Fibroblast of peridontal ligament (primary cell): ENCODE results near the gene AMIGO1.

Experiments used
- DNase-seq: peaks from one replicate; pipeline ENCODE4 v3.0.0-alpha.2; 2010; ENCODE audit errors: extremely low read depth

The AMIGO1 gene

DNA sequence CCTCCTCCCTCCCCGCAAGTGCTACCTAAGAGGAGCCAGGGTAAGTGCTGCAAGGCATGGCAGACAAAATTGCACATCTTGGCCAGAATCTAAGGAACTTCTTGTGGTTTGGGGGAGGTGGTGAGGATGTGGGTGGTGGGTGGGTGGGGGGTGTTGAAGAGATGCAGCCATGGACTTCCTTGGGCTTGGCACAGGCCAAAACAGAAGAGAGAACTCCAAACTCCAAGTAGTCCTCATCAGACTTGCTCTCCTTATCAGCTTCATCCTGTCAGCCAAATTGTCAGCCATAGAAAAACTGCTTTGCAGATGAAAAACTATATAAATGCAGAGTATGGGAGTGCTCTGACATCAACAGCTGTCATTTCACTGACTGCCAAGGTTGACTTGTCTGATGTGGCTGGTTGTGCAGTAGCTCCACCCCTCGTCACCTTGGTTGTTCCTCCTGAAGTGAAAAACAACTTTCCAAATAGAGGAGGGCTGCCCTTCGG, 7.1 kb downstream of the AMIGO1 start:
- DNase-seq = no peak

DNA sequence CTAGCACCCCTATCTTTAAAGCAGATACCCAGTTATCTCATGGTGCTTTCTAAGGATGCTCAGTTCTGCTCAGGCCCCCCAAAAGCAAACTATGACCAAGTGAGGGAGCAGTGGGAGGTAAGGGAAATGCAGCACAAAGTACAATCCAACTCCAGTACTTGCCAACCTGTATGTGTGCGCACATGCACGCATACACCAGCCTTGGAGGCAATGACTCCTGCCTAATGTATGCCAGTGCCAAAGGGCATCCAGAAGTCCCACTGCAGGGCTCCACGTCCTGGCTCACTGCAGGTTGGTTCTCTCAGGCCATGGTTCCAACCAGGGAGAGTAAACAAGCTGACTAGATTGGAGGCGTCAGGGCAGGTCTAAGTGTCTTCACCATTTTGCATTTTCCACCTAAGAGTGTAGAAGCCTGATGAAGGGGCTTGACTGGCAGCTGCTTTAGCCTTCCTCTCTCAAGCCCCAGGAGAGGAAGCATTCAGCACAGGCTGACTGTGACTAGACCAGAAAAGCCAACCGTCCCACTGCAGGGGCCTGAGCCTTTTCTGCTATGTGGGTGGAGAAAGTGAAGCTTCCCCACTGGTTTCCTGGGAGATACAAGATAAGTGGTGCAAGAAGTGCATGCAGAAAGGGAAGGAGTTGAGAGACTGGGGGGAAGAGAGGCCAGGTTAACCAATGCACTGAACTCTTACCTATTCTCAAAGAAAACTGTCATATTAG, 7.7 kb downstream of the AMIGO1 start:
- DNase-seq = no peak

DNA sequence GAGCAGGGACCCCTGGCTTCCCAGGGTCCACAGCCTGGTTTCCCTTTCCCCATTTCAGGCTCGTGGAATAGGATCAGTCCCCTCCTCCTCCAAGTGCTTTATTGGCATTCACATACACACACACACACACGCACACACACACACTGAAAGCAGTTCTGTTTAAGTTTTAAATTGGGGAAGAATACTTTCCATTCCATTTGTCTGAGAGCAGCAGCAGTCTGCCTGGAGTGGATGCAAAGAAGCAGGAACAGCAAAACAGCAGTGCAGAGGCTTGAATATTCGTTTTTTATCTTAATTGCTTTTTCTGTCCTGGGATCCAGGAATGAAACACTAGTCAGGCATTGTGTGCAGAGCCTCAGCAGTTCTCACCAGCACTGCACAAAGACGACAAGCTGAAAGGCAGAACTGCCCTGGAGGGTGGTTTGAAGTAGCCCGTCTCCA, 8.6 kb downstream of the AMIGO1 start:
- peak; percentile 93 for DNase-seq

DNA sequence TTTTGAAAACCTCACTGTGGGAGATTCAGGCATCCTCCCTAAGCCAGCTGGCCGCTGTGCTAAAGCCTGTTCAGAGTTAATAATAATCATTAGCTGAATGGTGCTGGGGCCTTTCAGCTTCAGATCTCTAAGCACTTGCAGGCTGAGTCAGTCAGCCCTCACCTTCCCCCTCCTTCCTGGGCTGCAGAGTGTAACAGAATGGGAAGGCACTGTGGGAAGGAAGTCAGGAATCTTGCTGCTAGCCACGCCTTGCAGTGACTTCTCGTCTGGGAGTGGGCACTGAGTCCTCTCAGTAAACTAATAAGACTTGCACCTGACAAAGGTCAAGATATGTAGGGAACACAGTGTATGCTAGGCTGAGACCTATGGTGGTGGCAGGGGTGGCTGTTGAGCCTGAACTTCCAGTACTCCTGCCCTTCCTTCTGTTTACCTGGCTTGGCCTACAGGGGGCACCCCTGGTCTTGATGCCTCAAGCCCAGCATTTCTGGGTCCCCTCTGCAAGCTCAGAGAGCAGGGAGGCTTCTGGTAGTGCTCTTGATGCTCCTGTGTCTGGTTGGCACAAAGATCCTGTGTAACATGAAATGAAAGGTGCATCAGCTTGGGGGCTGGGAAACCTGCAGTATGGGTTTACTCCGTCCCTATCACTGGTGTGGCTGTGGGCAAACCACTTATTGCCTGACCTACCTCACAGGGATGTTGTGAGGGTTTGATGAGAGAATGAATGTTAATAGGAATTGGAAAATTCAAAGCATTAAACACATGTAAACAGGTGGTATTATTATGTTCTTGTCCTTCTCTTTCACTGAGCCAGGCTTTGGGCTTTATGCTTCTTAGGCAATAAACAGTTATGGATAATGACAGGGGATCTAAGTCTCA, 9.6 kb downstream of the AMIGO1 start:
- DNase-seq = peak; percentile 30

DNA sequence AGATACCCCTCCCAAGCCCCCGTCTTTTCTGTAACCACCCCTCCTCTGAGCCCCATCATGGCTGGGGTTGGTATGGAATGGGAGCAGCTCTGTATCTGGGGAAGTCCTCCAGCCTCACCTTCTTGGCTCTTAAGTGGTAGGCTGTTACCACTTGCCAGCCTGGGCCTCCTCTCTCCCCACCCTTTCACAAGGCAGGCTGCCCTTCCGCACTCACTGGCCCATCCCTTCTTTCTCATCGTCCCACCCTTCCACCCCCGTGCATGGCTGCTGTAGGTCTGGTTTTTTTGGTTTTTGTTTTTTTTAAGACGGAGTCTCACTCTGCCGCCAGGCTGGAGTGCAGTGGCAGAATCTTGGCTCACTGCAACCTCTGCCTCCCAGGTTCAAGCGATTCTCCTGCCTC, 10.4 kb downstream of the AMIGO1 start:
- no peak for DNase-seq

DNA sequence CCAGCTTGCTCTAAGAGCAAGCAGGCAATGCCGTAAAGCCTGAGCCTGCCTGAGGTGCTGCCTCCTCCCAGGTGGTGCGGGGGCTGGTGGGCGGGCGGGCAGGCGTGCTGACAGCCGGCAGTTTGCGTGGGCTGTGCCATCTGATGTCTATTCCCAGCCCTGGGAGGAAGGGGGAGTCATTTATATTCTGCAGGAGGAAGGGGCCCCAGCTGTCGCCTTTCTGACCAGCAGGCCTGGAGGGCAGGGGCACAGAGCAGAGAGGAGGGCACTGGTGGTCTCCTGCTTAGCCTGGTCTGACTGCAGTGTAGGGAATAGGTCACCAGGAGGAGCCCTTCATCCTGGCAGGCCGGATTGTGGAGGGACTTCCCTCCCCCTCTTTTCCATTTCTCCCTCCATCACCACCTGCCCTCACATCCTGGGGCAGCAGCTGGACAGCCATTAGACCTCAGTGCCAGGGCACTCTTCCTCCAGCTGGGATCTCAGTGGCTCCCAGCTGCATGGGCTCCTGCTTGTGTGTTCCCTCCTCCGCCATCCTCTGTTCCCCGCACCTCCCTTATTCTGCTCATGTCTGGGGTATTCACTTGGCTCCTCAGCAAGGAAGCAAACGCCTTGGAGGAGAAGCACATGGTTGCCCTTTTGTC, 11.2 kb downstream of the AMIGO1 start:
- DNase-seq = no peak

DNA sequence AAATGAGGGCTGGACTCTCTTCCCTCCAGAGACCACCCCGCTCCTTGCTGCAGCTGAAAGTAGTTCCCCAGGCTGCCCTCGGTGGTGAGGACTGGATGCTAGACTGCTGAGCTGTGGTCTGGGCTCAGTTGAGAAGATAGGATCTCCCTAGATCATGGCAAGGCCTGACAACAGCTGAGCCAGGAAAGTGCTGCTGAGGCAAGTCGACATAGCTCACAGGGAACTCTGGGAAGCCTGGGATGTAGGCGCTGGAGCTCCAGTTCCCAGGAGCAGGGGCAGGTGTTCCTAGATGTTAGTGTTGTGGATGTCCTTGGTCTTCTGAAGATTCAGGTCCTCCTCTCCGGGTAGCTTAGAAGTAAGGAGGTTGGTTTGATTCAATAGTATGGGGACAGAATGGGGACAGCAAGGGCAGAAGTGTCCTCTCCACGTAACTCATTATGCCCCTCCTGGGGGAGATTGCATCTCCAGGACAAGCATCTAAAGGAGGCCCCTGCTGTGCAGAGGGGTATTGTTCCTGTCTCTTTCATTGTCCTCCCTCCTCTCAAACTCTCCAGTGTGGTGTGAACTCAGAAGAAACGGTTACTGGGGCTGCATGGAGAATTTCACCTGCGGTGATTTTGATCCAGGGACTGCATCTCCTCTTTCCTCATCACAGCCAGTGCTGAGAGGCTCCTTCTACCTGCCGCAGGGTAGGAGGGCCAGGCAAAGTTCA, 11.9 kb downstream of the AMIGO1 start:
- DNase-seq = no peak

DNA sequence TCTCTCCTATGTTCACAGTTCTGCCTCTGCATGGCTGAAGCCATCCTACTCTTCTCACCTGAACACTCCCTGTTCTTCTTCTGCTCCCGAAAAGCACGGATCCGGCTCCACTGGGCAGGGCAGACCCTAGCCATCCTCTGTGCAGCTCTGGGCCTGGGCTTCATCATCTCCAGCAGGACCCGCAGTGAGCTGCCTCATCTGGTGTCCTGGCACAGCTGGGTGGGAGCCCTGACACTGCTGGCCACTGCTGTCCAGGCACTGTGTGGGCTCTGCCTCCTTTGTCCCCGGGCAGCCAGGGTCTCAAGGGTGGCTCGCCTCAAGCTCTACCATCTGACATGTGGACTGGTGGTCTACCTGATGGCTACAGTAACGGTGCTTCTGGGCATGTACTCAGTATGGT, 13.8 kb downstream of the AMIGO1 start:
- no peak for DNase-seq

DNA sequence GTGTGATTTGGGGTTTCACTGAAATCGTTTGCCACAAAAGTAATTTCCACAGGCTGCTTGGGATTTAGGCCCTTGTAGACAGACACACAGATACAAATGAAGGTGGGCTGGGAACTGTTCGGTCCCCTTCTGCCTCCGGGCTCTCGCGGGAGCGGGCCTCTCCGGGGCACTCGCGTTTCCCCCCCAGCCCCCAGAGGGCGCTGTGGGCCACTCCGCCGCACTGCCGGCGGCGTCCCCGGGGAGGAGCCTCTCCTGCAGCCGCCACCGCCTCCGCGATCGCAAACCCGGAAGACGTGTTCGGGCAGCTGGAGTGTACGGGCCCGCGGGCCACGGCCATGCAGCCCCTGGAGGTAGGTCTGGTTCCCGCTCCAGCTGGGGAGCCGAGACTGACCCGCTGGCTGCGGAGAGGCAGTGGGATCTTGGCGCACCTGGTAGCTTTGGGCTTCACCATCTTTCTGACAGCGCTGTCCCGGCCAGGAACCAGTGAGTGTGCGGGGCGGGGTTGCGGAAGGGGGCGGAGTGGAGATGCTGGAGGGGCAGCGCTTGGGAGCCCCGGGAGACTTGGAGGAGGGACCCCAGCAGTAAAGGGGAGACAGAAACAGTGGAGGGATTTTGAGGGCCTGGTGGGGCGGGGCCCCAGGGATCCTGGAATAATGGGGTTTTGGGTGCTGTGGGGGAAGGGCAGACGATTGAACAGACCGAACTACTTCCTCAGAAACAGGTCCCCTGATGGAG, 15.6 kb downstream of the AMIGO1 start, which contains the start of gene CYB561D1:
CYB561D1 (plus strand) TSS at position 290 of the 735 bp plus-strand sequence; CDS start at position 336, 46 bp downstream.
- peak; percentile 70 for DNase-seq

DNA sequence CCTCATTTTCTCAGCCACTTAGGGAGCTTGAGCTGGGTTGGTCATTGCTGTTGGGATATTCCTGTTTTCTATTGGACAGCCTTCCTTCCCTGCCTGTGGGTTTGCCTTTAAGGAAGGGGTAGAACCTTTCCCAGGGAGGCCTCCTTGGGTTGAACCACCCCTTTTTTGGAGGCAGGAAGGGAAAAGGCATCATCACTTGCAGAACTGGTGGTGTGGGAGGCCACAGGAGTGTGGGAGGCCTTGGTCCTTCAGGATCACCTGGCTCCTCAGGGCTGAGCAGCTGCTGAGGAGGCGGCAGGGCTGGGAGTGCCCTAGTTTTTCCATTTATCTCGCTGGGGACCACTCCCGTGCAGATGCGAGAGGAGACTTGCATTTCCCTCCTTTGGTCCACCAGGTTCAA, 16.3 kb downstream of the AMIGO1 start:
- DNase-seq = peak; percentile 7

DNA sequence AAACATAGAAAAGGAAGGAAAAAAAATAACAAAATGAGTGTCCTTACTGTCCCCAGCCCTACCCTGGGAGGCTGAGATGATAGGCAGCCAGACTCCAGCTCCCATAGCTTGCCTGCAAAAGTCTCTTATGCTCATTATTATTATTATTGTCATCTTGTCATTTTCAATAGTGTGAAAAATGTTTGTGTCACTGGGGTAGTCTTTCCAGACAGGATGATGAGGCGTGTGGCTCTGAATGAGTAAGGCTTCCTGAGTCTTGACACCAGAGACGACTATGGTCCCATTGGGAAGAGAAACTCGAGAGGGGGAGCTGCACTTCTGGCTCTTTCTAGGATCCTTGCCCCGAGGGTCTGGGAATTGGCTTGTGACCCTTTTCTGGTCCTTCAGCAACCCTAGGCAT, 16.7 kb downstream of the AMIGO1 start:
- no peak for DNase-seq

DNA sequence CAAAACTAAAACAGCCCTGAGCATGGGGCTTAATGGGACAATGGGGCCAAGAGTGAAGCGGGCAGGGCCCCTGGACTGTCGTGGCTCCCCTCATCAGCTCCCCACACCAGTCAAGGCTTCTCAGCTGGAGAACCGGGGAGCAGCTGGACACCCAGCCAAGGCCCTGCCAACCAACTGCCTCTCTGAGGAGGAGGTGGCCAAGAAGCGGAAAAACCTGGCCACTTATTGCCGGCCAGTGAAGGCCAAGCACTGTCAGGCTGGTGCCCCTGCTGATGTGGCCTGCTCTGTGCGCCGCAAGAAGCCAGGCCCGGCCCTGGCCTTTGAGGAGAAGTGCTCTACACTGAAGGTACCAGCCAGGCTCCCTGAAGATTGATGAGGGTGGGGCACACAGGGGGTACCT, 18.2 kb downstream of the AMIGO1 start:
- DNase-seq = no peak

DNA sequence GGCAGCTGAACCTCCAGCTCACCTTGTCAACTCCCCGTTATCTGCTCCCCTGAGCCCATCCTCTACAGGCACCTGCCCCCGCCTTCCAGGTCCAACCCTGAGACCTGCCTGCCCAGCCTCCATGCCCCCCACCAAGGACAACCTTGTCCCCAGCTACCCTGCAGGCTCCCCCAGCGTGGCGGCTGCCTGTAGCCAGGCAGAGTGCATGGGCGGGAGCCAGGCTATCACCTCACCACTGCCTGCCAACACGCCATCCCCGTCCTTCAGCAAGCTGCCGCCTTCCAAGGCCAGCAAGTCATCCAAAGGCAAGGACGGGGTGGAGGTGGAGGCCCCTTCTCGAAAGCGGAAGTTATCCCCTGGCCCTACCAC, 18.6 kb downstream of the AMIGO1 start:
- DNase-seq = no peak

DNA sequence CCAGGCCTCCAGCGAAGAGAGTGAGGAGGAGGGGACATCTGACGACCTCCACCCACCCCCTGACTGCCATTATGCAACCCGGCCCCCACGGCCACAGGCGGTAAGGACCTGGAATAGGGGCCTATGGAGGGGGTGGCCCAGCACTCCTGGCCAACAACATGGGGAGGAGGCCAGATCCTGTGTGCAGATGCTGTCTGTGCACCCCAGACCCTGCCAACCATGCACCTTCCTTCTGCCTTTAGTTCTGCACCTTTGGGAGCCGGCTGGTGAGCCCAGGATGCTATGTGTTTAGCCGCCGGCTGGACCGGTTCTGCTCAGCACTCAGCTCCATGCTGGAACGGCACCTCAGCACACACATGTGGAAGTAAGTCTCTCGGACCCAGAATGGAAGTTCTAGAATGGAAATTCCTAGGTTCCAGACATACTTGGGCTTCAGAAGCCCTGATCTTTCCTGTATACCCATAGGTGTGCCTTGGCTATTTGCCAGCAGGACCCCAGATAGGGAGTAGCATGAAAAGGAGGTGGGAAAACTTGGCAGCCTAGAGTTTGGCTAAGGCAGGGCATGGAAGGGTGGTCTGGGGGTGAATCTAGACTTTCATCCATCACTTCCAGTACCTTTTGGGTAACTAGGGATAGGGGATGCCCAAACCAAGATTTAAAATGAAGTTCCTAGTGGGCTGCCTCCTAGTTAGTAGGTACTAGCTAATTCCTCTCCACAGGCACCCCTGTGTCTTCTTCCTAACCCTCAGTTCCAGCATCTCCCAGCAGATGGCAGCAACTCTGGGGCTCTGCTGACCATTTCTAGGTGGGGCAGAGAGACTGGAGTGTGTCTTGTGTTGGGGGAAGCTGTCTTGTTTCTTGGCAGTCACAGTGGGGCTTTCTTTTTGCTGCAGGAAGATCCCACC, 19.2 kb downstream of the AMIGO1 start:
- peak; percentile 71 for DNase-seq

DNA sequence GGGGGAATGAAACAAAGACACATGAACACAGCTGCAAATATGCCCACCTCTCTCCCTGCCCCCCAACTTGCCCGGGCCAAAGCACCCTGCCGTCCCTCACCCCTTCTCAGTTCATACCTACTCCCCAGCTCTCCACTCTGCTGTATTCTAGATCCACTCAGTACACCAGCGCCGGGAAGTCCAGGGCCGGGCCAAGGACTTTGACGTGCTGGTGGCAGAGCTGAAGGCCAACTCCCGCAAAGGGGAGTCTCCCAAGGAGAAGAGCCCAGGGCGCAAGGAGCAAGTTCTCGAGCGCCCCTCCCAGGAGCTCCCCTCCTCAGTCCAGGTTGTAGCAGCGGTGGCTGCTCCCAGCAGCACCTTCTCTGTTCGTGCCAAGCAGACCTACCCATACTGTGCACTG, 20.8 kb downstream of the AMIGO1 start:
- no peak for DNase-seq

DNA sequence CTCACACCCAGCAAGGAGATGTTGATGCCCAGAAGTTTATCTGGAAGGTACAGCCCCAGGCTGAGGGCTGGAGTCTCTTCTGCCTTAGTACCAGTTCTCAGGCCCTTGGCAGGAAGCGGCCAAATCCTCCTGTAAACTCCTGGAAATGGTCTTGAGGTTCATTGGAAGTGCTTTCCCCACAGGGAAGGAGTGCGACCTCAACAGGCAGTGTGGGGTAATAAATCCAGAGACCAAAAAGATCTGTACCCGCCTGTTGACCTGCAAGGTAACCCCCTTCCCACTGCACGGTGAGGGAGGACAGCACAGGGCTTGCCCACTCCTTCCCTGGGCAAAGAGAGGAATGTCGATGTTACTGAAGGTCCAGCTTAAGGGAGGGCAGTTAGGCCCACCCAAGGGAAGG, 21.3 kb downstream of the AMIGO1 start:
- DNase-seq = no peak

DNA sequence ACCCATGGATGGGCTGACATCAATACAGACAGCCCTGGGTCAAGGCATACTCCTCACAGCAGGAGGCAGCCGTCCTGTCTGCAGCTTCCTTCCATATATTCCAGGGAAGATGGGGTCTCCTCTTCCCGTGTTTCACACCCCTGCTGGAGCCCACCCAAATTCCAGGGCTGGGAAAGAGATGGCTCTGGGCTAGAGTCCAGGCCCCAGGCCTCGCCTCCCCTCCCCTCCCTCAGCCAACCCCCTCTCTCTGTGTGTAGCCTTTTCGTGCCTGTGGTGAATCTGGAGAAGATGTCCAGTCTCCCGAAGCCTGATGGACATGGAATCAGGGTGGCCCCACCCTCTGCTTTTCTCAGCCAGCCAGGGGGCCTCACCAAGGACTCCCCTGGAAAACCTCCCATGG, 22.3 kb downstream of the AMIGO1 start:
- DNase-seq = no peak

DNA sequence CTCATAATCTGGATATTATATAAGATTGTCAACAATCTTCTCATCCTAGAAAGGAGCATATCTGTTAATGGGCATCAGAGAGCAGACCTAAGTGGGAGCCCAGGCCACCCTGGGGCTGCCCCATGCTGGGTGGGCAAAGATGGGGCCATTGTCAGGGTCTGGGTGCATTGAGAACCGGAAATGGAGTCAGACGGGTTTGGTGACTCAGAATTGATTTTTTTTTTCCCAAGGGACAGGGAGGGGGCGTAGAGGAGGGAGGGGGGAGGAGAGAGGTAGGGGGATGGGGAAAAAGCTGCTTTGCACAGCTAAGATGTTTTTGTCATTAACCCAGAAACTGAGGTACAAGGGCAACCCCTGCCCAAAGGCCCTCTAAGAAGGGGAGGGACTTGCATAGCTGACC, 24.5 kb downstream of the AMIGO1 start:
- DNase-seq = no peak

DNA sequence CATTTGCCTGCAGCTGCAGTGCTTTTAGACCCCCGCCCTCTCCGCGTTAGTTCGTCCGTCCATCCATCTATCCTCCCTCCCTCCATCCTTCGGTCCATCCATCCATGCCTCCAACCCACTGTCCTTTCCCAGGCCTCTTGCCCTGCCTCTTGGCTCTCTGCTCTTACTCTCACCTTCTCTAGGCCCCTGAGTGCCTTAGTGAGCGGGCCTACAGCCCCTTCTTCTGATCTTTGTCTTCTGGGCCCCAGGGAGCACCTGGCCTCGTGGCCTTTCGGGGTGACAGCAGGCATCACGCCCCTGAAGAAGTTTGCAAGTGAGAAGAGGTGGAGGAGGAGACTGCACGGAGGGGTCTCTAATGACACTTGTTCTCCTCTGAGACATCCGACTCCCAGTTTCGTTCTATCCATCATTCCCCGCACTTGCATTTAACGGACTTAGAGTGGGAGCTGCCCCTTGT, 25.0 kb downstream of the AMIGO1 start:
- no peak for DNase-seq
